ENCODE data around the gene CD1D. TPM values are rescaled to one million over a fixed set of nuclear protein-coding genes. Genes with fewer than 3 reads are reported as not detected.
"Not testable (repeated sequence)": the region's sequence is repeated elsewhere in the genome, so short reads cannot be mapped to it uniquely, and the experiment has no call there.

The CD1D gene
- polyA plus RNA-seq, 3 donors = 0.93 to 2.6 TPM; not detected in 1

DNA sequence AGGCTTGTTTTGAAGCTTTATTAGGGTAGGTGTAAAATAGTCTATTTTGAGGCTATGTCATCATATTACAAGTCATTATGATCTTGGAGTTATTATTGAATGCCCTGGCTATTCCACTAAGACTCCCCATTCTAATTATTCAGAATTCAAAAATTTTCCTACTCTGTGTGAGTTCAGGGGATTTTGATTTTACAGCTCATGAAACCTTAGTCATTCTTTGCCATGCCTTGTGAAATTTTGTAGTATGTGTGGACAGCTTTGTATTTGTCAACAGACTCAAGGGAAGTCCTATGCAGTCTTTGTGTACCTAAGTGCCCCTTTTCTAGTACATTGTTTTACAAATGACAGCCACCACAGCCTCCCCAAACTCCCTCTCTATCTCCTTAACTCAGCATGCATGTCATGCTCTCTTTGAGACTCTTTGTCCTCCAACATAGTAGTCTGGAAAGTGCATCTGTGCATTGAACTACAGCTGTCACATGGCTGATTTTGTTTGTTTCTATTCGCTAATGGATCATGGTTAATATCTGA, 28.0 kb downstream of the CD1D start:
- WGBS, 3 donors = 53 to 83% (median 77%) methylated on average over 1 of the region's 1 CpG
- no peak overlapping the region for H3K27ac ChIP-seq (ENCODE audit: low read depth, low read length)

- WGBS, 3 donors = 67 to 82% (median 77%) methylated on average over 10 of the region's 10 CpGs
- H3K27ac ChIP-seq (ENCODE audit: low read depth, low read length) = no peak overlapping the region
Observed at GRCh38 chr1:158212320-158212719, 31.6 kb downstream of the CD1D start.

GRCh38 chr1:158223445-158223844, 42.8 kb downstream of the CD1D start:
- H3K27ac ChIP-seq (ENCODE audit: low read depth, low read length) = not testable (repeated sequence)

DNA sequence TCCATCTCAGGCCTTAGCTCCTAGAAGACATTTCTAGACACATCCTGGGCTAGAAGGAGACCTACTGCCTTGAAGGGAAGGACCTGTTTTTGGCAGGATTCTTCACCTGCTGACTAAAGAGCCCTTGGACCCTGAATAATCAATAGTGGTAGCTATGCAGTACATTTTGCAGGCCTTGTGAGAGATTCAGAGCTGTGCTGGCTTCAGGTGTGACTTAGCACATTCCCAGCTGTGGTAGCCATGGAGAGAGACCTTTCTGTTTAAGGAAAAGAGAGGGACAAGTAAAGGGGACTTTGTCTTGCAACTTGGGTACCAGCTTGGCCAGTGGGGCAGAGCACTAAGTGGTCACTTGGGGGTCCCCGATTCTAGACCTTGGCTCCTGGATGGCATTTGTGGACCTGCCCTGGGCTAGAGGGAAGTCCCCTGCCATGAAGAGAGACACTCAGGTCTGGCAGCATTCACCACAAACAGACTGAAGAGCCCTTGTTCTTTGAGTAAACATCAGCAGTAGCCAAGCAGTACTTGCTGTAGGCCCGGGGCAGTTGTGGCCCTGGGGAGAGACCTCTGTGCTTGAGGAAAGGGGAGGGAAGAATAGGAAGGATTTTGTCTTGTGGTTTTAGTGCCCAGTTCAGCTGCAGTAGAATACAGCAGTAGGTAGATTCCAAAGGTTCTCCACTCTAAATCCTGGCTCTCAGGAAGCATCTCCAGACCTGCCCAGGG, 47.4 kb downstream of the CD1D start:
- H3K27ac ChIP-seq (ENCODE audit: low read depth, low read length) = no peak overlapping the region
- WGBS, 3 donors = 54 to 80% (median 80%) methylated on average over 2 of the region's 2 CpGs

Other genes with a start within 250 kb of the CD1D start
- 10 to 100 TPM in 2 of 3 donors, 1 to 10 TPM in 1; 3.5 to 41.1 (median 19.7) TPM for gene KIRREL1, start 187.2 kb upstream of the CD1D start, polyA plus RNA-seq
- gene CD1A, start 73.5 kb downstream of the CD1D start, polyA plus RNA-seq = under 1 TPM in 1 of 3 donors, not detected in 2; 0.04 TPM
- gene CD1C, start 109.0 kb downstream of the CD1D start, polyA plus RNA-seq = under 1 TPM in 2 of 3 donors, not detected in 1; 0.19 to 0.24 TPM
- gene CD1B, start 150.6 kb downstream of the CD1D start, polyA plus RNA-seq = not detected
- gene CD1E, start 173.0 kb downstream of the CD1D start, polyA plus RNA-seq = under 1 TPM in 1 of 3 donors, not detected in 2; 0.05 TPM
- gene OR10T2, start 218.6 kb downstream of the CD1D start, polyA plus RNA-seq = not detected
- under 1 TPM in 1 of 3 donors, not detected in 2; 0.11 TPM for gene OR10K2, start 245.3 kb downstream of the CD1D start, polyA plus RNA-seq